Epithelial cell of proximal tubule (primary cell): ENCODE data around the gene SPG7. TPM values are rescaled to one million over a fixed set of nuclear protein-coding genes. Genes with fewer than 3 reads are reported as not detected.

ENCODE experiments used
- DNase-seq: peaks from one replicate; pipeline ENCODE4 v3.0.0-alpha.2; 2011; ENCODE audit warnings: low read depth
- H3K4me3 ChIP-seq: 2 replicates; pipeline ENCODE4 v1.5.1; 2011; ENCODE audit warnings: low read depth, mild to moderate bottlenecking, low read length
- CTCF ChIP-seq: conservative IDR thresholded peaks from 2 replicates; pipeline ENCODE4 v1.5.1; 2012; ENCODE audit warnings: low read depth, mild to moderate bottlenecking, low read length
- total RNA-seq: library from RNA; depleted of rRNA; stranded (reverse); fragments of >200 nt; gene quantifications from 2 replicates; pipeline ENCODE4 v1.2.3, GENCODE V29; 2015

Gene SPG7
- total RNA-seq, 1 donor from 2014 or later = 66.7 TPM

GRCh38 chr16:89536886-89537548, 28.8 kb downstream of the SPG7 start:
- DNase-seq = no peak
- no peak overlapping the region for H3K4me3 ChIP-seq
- TF ChIP-seq CTCF = no peak

GRCh38 chr16:89537549-89537925, 29.3 kb downstream of the SPG7 start:
- no peak for TF ChIP-seq CTCF
- no peak for DNase-seq

DNA sequence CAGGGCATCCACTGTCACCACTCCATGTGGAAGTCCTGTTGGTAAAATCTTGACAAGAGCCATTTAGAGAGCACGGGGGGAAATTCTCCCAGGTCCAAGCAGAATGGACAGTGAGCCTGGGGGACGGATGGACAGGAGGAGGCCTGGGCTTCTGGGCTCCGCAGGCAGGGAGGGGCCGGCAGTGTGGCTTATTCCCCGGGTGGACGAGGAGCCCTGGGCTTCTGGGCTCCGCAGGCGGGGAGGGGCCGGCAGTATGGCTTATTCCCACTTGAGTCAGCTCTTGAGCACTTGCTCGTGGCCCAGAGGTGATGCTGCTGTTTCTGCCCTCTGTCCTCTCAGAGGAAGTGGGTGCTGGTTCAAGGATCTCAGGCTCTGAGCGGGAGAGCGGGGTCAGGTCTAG, 30.1 kb downstream of the SPG7 start:
- no peak overlapping the region for H3K4me3 ChIP-seq
- DNase-seq = no peak
- no peak for TF ChIP-seq CTCF

More at GRCh38 chr16:89537549-89537925, 29.3 kb downstream of the SPG7 start:
- no peak overlapping the region for H3K4me3 ChIP-seq

GRCh38 chr16:89540557-89540956, 32.4 kb downstream of the SPG7 start:
- DNase-seq = no peak
- H3K4me3 ChIP-seq = no peak overlapping the region
- no peak for TF ChIP-seq CTCF

DNA sequence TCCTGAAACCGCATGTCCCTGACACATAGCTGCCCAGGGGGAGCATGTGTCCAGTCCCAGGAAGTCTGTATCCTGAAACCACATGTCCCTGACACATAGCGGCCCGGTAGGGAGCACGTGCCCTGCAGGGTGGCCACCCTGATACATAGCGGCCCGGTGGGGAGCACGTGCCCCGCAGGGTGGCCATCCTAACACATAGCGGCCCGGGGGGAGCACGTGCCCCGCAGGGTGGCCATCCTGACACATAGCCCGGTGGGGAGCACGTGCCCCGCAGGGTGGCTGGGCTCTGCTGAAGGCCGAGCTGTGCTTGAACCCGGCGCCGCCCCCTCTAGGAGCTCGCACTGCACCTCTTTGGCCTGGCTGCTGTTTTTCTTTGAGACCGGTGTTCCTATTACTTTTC, 33.6 kb downstream of the SPG7 start:
- TF ChIP-seq CTCF = no peak
- DNase-seq = no peak
- no peak overlapping the region for H3K4me3 ChIP-seq

DNA sequence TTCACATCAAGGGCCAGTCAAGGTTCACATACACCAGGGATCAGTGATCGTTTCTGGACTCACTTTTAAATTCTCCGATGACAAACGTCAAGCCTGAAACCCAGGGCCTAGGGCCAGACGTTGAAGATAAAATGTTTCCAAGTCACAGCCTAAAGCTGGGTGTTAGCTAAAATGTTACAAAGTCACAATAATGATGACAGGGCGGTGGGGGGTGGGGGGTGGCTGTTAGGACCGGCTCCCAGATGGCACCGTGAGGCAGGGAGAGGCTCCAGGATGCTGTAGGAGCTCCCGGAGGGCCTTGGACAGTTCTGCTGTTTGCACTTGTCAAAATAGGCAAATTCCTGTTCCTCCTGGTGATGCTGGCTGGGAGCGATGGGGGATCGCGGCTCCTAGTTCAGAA, 35.9 kb downstream of the SPG7 start:
- DNase-seq = no peak
- TF ChIP-seq CTCF = no peak
- no peak overlapping the region for H3K4me3 ChIP-seq

GRCh38 chr16:89544713-89545043, 36.5 kb downstream of the SPG7 start:
- H3K4me3 ChIP-seq = no peak overlapping the region
- TF ChIP-seq CTCF = no peak
- DNase-seq = no peak
